ENCODE results near the gene LSM7. TPM values are rescaled to one million over a fixed set of nuclear protein-coding genes. Genes with fewer than 3 reads are reported as not detected.

Gene LSM7
- total and polyA plus RNA-seq, 2 of the 13 experiments (the other 11 are each of a cell fraction or from before 2014, with no cell fraction given), result 140 to 205 TPM

DNA sequence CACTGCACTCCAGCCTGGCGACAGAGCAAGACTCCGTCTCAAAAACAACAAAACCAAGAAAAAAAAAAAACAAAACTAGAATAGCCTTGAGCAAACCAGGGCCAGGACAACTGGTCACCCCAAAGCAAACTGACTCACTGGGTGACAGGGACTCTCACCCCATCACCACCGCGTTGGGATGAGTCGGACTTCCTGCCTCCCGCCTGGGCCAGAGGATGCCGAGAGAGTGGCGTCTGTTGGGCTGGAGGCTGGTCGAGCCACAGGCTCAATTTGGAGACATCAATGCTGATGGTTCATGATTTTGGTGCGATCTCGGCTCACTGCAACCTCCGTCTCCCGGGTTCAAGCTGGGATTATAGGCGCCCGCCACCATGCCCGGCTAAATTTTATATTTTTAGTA lies 43.3 kb upstream of the LSM7 start:
- no peak for ATAC-seq
- Histone ChIP-seq H3K27ac (ENCODE audit: extremely low read length, insufficient read depth, low read length) (no peak overlapping the region), H3K36me3 (replicated peaks in 1 of 2; ENCODE audit: control insufficient read depth in 1 of 2, insufficient read depth in 2 of 2, low read length in 2 of 2) (no peaks in the 10 kb centered on the region), H3K4me1 (ENCODE audit: insufficient read depth, low read length) (peaks cover 15% of the 10 kb centered on the region; the same call in 1 of the 2 replicates), H3K9me3 (ENCODE audit: low read length) (peaks cover 4% of the 10 kb centered on the region; the same call in 1 of the 2 replicates), H3K4me3 (replicated peaks in 1 of 3; ENCODE audit: insufficient read depth in 1 of 3, low read depth in 2 of 3, low read length in 3 of 3) (no peak overlapping the region), H3K27me3 (ENCODE audit: control insufficient read depth in 1 of 2, insufficient read depth in 2 of 2, low read length in 2 of 2) (peaks cover 1 to 15% of the 10 kb centered on the region in 2 experiments; a peak in 4 of 5 replicates), H3K79me2 (ENCODE audit: insufficient read depth, low read length) (no peaks in the 10 kb centered on the region), H4K20me1 (ENCODE audit: insufficient read depth, low read length) (no peaks in the 10 kb centered on the region), H3K9ac (ENCODE audit: insufficient read depth, low read depth, low read length) (no peak overlapping the region), H2AFZ (ENCODE audit: low read length) (no peak overlapping the region), H3K4me2 (ENCODE audit: low read depth, low read length) (no peak overlapping the region)
- no TSS peak for BruUV-seq (replicated peaks)
- in situ Hi-C loops (cut with HindIII; ENCODE audit: extremely low pct_ligation_motif_present, low pct_unique_long_range_greater_than_20kb) (no loop called here), intact Hi-C loops (cut with micrococcal nuclease; ENCODE audit: unreplicated experiment) (no loop called here)
- no peak for FAIRE-seq
- CTCF ChIA-PET (ENCODE audit: low intra/inter-chr PET ratio, low total read pairs), result no interaction called here
- 48% methylated on average over 16 of the region's 16 CpGs for WGBS (ENCODE audit: low lambda C conversion rate)
- TF ChIP-seq NBN (conservative IDR thresholded peaks at IDR 0.05), result no peak
- no peak for TF ChIP-seq ZNF547 (CRISPR knock-in tag; IDR thresholded peaks at IDR 0.05)
- POLR2A ChIA-PET, result interaction anchor here (0.6 kb wide), 1 partner anchor 51 kb away, joined by 4 read pairs; no protein-coding TSS in a partner anchor
- no peak for DNase-seq (ENCODE audit: low spot score)

- Histone ChIP-seq H3K9me3 (ENCODE audit: low read length) (peaks cover 4% of the 10 kb centered on the region; the same call in 1 of the 2 replicates), H3K4me3 (replicated peaks in 1 of 3; ENCODE audit: insufficient read depth in 1 of 3, low read depth in 2 of 3, low read length in 3 of 3) (no peak overlapping the region), H3K36me3 (replicated peaks in 1 of 2; ENCODE audit: control insufficient read depth in 1 of 2, insufficient read depth in 2 of 2, low read length in 2 of 2) (no peaks in the 10 kb centered on the region), H3K27me3 (ENCODE audit: control insufficient read depth in 1 of 2, insufficient read depth in 2 of 2, low read length in 2 of 2) (peaks cover 7 to 44% of the 10 kb centered on the region in 2 experiments), H3K4me1 (ENCODE audit: insufficient read depth, low read length) (no peaks in the 10 kb centered on the region), H2AFZ (ENCODE audit: low read length) (no peak overlapping the region), H3K27ac (ENCODE audit: extremely low read length, insufficient read depth, low read length) (no peak overlapping the region), H4K20me1 (ENCODE audit: insufficient read depth, low read length) (no peaks in the 10 kb centered on the region; the same call in 1 of the 2 replicates), H3K4me2 (ENCODE audit: low read depth, low read length) (no peak overlapping the region), H3K79me2 (ENCODE audit: insufficient read depth, low read length) (no peaks in the 10 kb centered on the region), H3K9ac (ENCODE audit: insufficient read depth, low read depth, low read length) (no peak overlapping the region)
- in situ Hi-C loops (cut with HindIII; ENCODE audit: extremely low pct_ligation_motif_present, low pct_unique_long_range_greater_than_20kb), result no loop called here
- FAIRE-seq (no peak), ATAC-seq (no peak), DNase-seq (ENCODE audit: low spot score) (no peak)
- no TSS peak for BruUV-seq (replicated peaks)
- ChIA-PET CTCF (ENCODE audit: low intra/inter-chr PET ratio, low total read pairs) (no interaction called here), POLR2A (no interaction called here)
- TF ChIP-seq ZXDC (CRISPR knock-in tag; IDR thresholded peaks at IDR 0.05) (no peak), ZNF121 (CRISPR knock-in tag; IDR thresholded peaks at IDR 0.05) (0 out of 2 replicates have a peak, but pooled peaks have one; percentile 38)
- WGBS (ENCODE audit: low lambda C conversion rate), result 42% methylated on average over 10 of the region's 10 CpGs
- intact Hi-C loops (cut with micrococcal nuclease; ENCODE audit: unreplicated experiment), result no loop called here
Observed at GRCh38 chr19:2365201-2365970, 37.0 kb upstream of the LSM7 start.

Data from HepG2 (cell line).